K562 (cell line): Measurements from ENCODE around the gene MEP1B. TPM values are rescaled to one million over a fixed set of nuclear protein-coding genes. Genes with fewer than 3 reads are reported as not detected.

Source experiments
- ATAC-seq: fragments of 200-7000 bp; cut with Tn5 transposase; 3 replicates; pipeline ENCODE4 v1.9.1; 2020; ENCODE audit warnings: moderate library complexity
- BruUV-seq: library from RNA; stranded (reverse); fragments of 400-500 nt; replicated peaks from 2 replicates; lab custom pipeline; 2021; lab: Mats Ljungman, UMichigan
- CTCF ChIA-PET: fragments of 300-600 bp; formaldehyde crosslinking; extraction: SDS; loops from one replicate; lab custom pipeline; 2021; ENCODE audit warnings: low intra/inter-chr PET ratio; lab: Yijun Ruan, JAX
- POLR2A ChIA-PET: fragments of 300-600, 350-650 bp; sonication (Branson Sonifier 250); formaldehyde crosslinking; extraction: SDS; loops from one replicate; lab custom pipeline; 2021; ENCODE audit warnings: antibody characterized with exemption, inconsistent platforms; lab: Yijun Ruan, JAX
- DNase-seq, 4 experiments: peaks; one replicate each; pipeline versions ENCODE4 v3.0.0 to v3.0.0-alpha.2; 2011 to 2018; ENCODE audit warnings: low spot score in 3 of 4, mixed read lengths in 3 of 4; ENCODE audit errors: extremely low read depth in 1 of 4
- FAIRE-seq: peaks from 2 replicates; lab custom pipeline; 2011; peaks lifted over from hg19 to GRCh38; lab: Jason Lieb, UNC
- H2AFZ ChIP-seq: 2 replicates; pipeline ENCODE4 v1.6.0; 2011; ENCODE audit warnings: low read depth, low read length, control low read depth, inconsistent platforms
- H3K27ac ChIP-seq: fragments of 200-600 bp; 3 replicates; pipeline ENCODE4 v1.8.0; 2011; ENCODE audit warnings: low read depth, mild to moderate bottlenecking, control low read depth, inconsistent platforms, low read length, moderate library complexity, mixed read lengths; ENCODE audit errors: extremely low read depth
- H3K27me3 ChIP-seq, 2 experiments: fragments of 300-600 bp in 1 of 2; 2 replicates in 1 of 2; 3 replicates in 1 of 2; pipeline versions ENCODE4 v1.6.0 to v1.8.0; 2011; ENCODE audit warnings: inconsistent platforms in 2 of 2, low read length in 2 of 2, mild to moderate bottlenecking in 1 of 2, mixed read lengths in 1 of 2, moderate library complexity in 1 of 2; ENCODE audit not compliant: control insufficient read depth in 2 of 2, insufficient read depth in 2 of 2
- H3K36me3 ChIP-seq: fragments of 300-600 bp; 3 replicates; pipeline ENCODE4 v1.8.0; 2011; ENCODE audit warnings: mild to moderate bottlenecking, low read length, inconsistent platforms; ENCODE audit not compliant: control insufficient read depth, insufficient read depth
- H3K4me1 ChIP-seq, 2 experiments: fragments of 200-600 bp in 1 of 2; replicated peaks in 1 of 2; 2 replicates in 1 of 2; 3 replicates in 1 of 2; pipeline versions ENCODE4 v1.5.1 to v1.8.0; 2011; ENCODE audit warnings: inconsistent platforms in 2 of 2, low read length in 2 of 2, mild to moderate bottlenecking in 1 of 2, mixed read lengths in 1 of 2, moderate library complexity in 1 of 2; ENCODE audit not compliant: control insufficient read depth in 2 of 2, insufficient read depth in 2 of 2
- H3K4me2 ChIP-seq: 2 replicates; pipeline ENCODE4 v1.6.1; 2011; ENCODE audit warnings: low read length, control low read depth, inconsistent platforms, mixed read lengths; ENCODE audit not compliant: insufficient read depth
- H3K4me3 ChIP-seq: fragments of 200-600 bp; sonication (generic), shearing (Covaris generic); 2 replicates; pipeline ENCODE4 v1.5.1; 2016; ENCODE audit warnings: control low read depth, inconsistent platforms
- H3K79me2 ChIP-seq: fragments of 200-600 bp; 3 replicates; pipeline ENCODE4 v1.8.0; 2011; ENCODE audit warnings: low read length, inconsistent platforms; ENCODE audit not compliant: control insufficient read depth, insufficient read depth
- H3K9ac ChIP-seq, 2 experiments: 2 replicates each; pipeline versions ENCODE4 v1.6.0 to v1.6.1; 2011; ENCODE audit warnings: low read depth in 2 of 2, low read length in 2 of 2, control low read depth in 1 of 2, inconsistent platforms in 1 of 2, mild to moderate bottlenecking in 1 of 2, mixed read lengths in 1 of 2; ENCODE audit not compliant: insufficient read depth in 1 of 2
- H3K9me1 ChIP-seq: one replicate; pipeline ENCODE4 v1.6.0; 2011; ENCODE audit warnings: inconsistent platforms, mild to moderate bottlenecking, low read length, moderate library complexity; ENCODE audit not compliant: control insufficient read depth, insufficient read depth
- H3K9me3 ChIP-seq: replicated peaks from 2 replicates; pipeline ENCODE4 v1.5.1; 2011; ENCODE audit warnings: low read depth, low read length, inconsistent platforms; ENCODE audit not compliant: control insufficient read depth, insufficient read depth
- H4K20me1 ChIP-seq: replicated peaks from 2 replicates; pipeline ENCODE4 v1.6.1; 2011; ENCODE audit warnings: low read length, inconsistent platforms, mixed read lengths; ENCODE audit not compliant: control insufficient read depth, insufficient read depth
- ARID3B ChIP-seq: fragments of 250-450 bp; sonication (Bioruptor Pico); IDR thresholded peaks from 2 replicates; pipeline ENCODE4 v1.4.0; 2020; ENCODE audit warnings: borderline replicate concordance
- BRCA1 ChIP-seq, 2 experiments: fragments of 450-650 bp in 1 of 2; sonication (generic) in 1 of 2; formaldehyde crosslinking in 1 of 2; IDR thresholded peaks; 2 replicates each; pipeline versions ENCODE4 v1.5.0 to v1.6.1; 2017 to 2020; ENCODE audit warnings: mild to moderate bottlenecking in 1 of 2, missing genetic modification reagents in 1 of 2
- CGGBP1 ChIP-seq: fragments of 250-450 bp; sonication (Bioruptor Pico); IDR thresholded peaks from 2 replicates; pipeline ENCODE4 v1.9.0; 2021; ENCODE audit warnings: mild to moderate bottlenecking
- DPF2 ChIP-seq: fragments of 450-650 bp; IDR thresholded peaks from 2 replicates; pipeline ENCODE4 v1.6.1; 2016
- HSF4 ChIP-seq: fragments of 250-450 bp; sonication (Bioruptor Pico); IDR thresholded peaks from 2 replicates; pipeline ENCODE4 v2.1.2; 2022; ENCODE audit warnings: mild to moderate bottlenecking, moderate library complexity, borderline replicate concordance
- MAZ ChIP-seq, 2 experiments: fragments of 450-650 bp in 1 of 2; sonication (generic) in 1 of 2; formaldehyde crosslinking; IDR thresholded peaks in 1 of 2; conservative IDR thresholded peaks in 1 of 2; 2 replicates each; pipeline versions ENCODE4 v1.4.0 to v1.5.0; 2020; ENCODE audit warnings: mild to moderate bottlenecking in 1 of 2, missing genetic modification reagents in 1 of 2
- MEF2D ChIP-seq: conservative IDR thresholded peaks from 2 replicates; pipeline ENCODE4 v1.6.1; 2016; ENCODE audit warnings: low read depth, missing genetic modification characterization, missing compliant biosample characterization
- NR2C1 ChIP-seq, 2 experiments: fragments of 450-650 bp; IDR thresholded peaks; 2 replicates each; pipeline ENCODE4 v1.6.1; 2017; ENCODE audit warnings: mild to moderate bottlenecking in 2 of 2, antibody characterized with exemption in 1 of 2, inconsistent platforms in 1 of 2, missing compliant biosample characterization in 1 of 2, missing genetic modification characterization in 1 of 2
- RBM34 ChIP-seq: fragments of 200-400 bp; formaldehyde crosslinking; IDR thresholded peaks from 2 replicates; pipeline ENCODE4 v1.6.1; 2018; ENCODE audit warnings: low read length, borderline replicate concordance; ENCODE audit not compliant: insufficient read depth
- RBM39 ChIP-seq: fragments of 200-400 bp; formaldehyde crosslinking; optimal IDR thresholded peaks from 2 replicates; pipeline ENCODE3; 2018; ENCODE audit warnings: low read depth, low read length
- RHOXF2B ChIP-seq: fragments of 250-450 bp; sonication (Bioruptor Pico); conservative IDR thresholded peaks from 2 replicates; pipeline ENCODE4 v1.5.1; 2021
- TAF7 ChIP-seq: fragments of 450-650 bp; IDR thresholded peaks from 2 replicates; pipeline ENCODE4 v1.6.1; 2016; ENCODE audit warnings: missing genetic modification characterization, missing compliant biosample characterization
- UBTF ChIP-seq, 2 experiments: IDR thresholded peaks; 2 replicates each; pipeline ENCODE4 v1.6.1; 2012; ENCODE audit warnings: improper control_type of control experiment in 2 of 2, low read depth in 2 of 2, low read length in 2 of 2, borderline replicate concordance in 1 of 2
- ZFP91 ChIP-seq: sonication (generic); formaldehyde crosslinking; IDR thresholded peaks from 2 replicates; pipeline ENCODE4 v1.8.0; 2022; ENCODE audit warnings: mild to moderate bottlenecking, missing genetic modification reagents
- ZFX ChIP-seq: sonication (generic); formaldehyde crosslinking; IDR thresholded peaks from 2 replicates; pipeline ENCODE4 v1.8.0; 2022; ENCODE audit warnings: mild to moderate bottlenecking, missing genetic modification reagents, moderate library complexity
- ZNF3 ChIP-seq: fragments of 250-450 bp; sonication (Bioruptor Pico); IDR thresholded peaks from 2 replicates; pipeline ENCODE4 v1.5.0; 2021; ENCODE audit warnings: mild to moderate bottlenecking, moderate library complexity
- ZNF316 ChIP-seq: fragments of 450-650 bp; IDR thresholded peaks from 2 replicates; pipeline ENCODE4 v1.6.1; 2016
- WGBS: fragments of 100-300 bp; shearing (Covaris generic); methylation state at CpG from one replicate; pipeline ENCODE4 v1.1.6; 2016; ENCODE audit warnings: low coverage, mixed read lengths; ENCODE audit not compliant: insufficient coverage; ENCODE audit errors: missing lambda C conversion rate; 5-methylcytosine and 5-hydroxymethylcytosine counted together
- in situ Hi-C: fragments of 300-500 bp; cut with MboI; formaldehyde crosslinking; loops from 4 replicates; pipeline ENCODE4 v1.15.0; 2018; ENCODE audit warnings: inconsistent platforms, mixed read lengths
- intact Hi-C: fragments of 100-400 bp; cut with micrococcal nuclease; formaldehyde crosslinking; loops from 2 replicates; pipeline ENCODE4 v1.14.2; 2022
- polyA plus RNA-seq, 8 experiments: library from polyadenylated mRNA; depleted of rRNA in 4 of 8; stranded (reverse) in 5 of 8; unstranded in 3 of 8; fragments of >200 nt; fragmentation: Nextera tagmentation in 2 of 8; fragmentation: Illumina TruSeq in 1 of 8; extraction: Ambion mirVana in 2 of 8; extraction: Trizol in 1 of 8; gene quantifications; 2 replicates each; pipeline versions ENCODE4 v1.2.1 to v1.2.3, GENCODE V29; 2011 to 2014; ENCODE audit warnings: inconsistent platforms in 1 of 8, missing spikeins in 1 of 8
- total RNA-seq, 7 experiments: library from RNA; depleted of rRNA in 6 of 7; stranded (reverse); fragments of >200 nt in 6 of 7; fragmentation: Illumina TruSeq in 2 of 7; extraction: Trizol in 2 of 7; gene quantifications; 2 replicates each; pipeline versions ENCODE4 v1.2.1 to v1.2.3, GENCODE V29; 2011 to 2021; ENCODE audit warnings: low replicate concordance in 1 of 7

MEP1B gene
- total and polyA plus RNA-seq, 9 of the 15 experiments (the other 6 are each of a cell fraction or from before 2014, with no cell fraction given): 0.03 to 0.11 TPM; not detected in 7

- no peaks in the 10 kb centered on the region for H3K36me3 ChIP-seq
- CTCF ChIA-PET: no interaction called here
- H3K4me2 ChIP-seq: no peak overlapping the region
- no peaks in the 10 kb centered on the region for H3K79me2 ChIP-seq
- no peaks in the 10 kb centered on the region for H4K20me1 ChIP-seq
- in situ Hi-C loops: no loop called here
- no peaks in the 10 kb centered on the region for H3K9me1 ChIP-seq
- intact Hi-C loops: no loop called here
- no TSS peak for BruUV-seq
- no peaks in the 10 kb centered on the region for H3K4me1 ChIP-seq
- ATAC-seq: no peak
- POLR2A ChIA-PET: no interaction called here
- 3% methylated on average over 5 of the region's 5 CpGs for WGBS
- H3K27ac ChIP-seq: no peak overlapping the region
- no peak for DNase-seq
- H2AFZ ChIP-seq: no peak overlapping the region
- H3K4me3 ChIP-seq: no peak overlapping the region
- H3K9me3 ChIP-seq: no peaks in the 10 kb centered on the region
- TF ChIP-seq HSF4 (CRISPR knock-in tag) (no peak), CGGBP1 (no peak), DPF2 (no peak), TAF7 (tag) (no peak), MAZ (CRISPR knock-in tag; conservative IDR thresholded peaks at IDR 0.05 in 1 of 2, IDR thresholded peaks at IDR 0.05 in 1 of 2) (no peak), NR2C1 (IDR thresholded peaks at IDR 0.05) (no peak), NR2C1 (tag; IDR thresholded peaks at IDR 0.05) (no peak), ZNF316 (no peak), ZFP91 (CRISPR knock-in tag) (no peak), ZNF3 (CRISPR knock-in tag) (no peak), MEF2D (tag) (no peak), ZFX (CRISPR knock-in tag) (no peak), ARID3B (no peak), RBM34 (no peak), UBTF (IDR thresholded peaks at IDR 0.05; ENCODE audit: borderline replicate concordance in 1 of 2, low read depth in 2 of 2, low read length in 2 of 2) (no peak), BRCA1 (IDR thresholded peaks at IDR 0.05) (no peak), BRCA1 (CRISPR knock-in tag; IDR thresholded peaks at IDR 0.05) (no peak), RBM39 (no peak), RHOXF2B (CRISPR knock-in tag) (no peak)
- TF ChIP-seq, all 486 proteins: peak for 0
- no peak for FAIRE-seq
- no peak overlapping the region for H3K9ac ChIP-seq
- no peaks in the 10 kb centered on the region for H3K27me3 ChIP-seq
Measured at GRCh38 chr18:32244881-32245280, 55.0 kb downstream of the MEP1B start.
